ENCODE data around the gene PLEKHD1.
A peak's percentile ranks its signal among the peaks of the same experiment; 100 is the strongest.

Gene PLEKHD1

GRCh38 chr14:69458350-69458749, 26.2 kb upstream of the PLEKHD1 start:
- no peak for DNase-seq (ENCODE audit: low read depth)
- TF ChIP-seq CTCF (conservative IDR thresholded peaks at IDR 0.05; ENCODE audit: low read length) = no peak
- no peak overlapping the region for H3K4me3 ChIP-seq (ENCODE audit: low read length)

DNA sequence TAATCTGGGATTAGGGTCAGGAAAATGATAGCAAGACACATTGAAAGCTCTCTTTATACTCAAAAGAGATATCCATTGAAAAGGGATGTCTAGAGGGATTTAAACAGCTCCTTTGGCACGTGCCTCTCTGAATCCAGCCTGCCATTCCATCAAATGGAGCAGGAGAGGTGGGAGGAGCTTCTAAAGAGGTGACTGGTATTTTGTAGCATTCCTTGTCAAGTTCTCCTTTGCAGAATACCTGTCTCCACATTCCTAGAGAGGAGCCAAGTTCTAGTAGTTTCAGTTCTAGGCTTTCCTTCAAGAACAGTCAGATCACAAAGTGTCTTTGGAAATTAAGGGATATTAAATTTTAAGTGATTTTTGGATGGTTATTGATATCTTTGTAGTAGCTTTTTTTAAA, 25.4 kb upstream of the PLEKHD1 start:
- no peak for DNase-seq (ENCODE audit: low read depth)
- TF ChIP-seq CTCF (conservative IDR thresholded peaks at IDR 0.05; ENCODE audit: low read length) = no peak
- H3K4me3 ChIP-seq (ENCODE audit: low read length) = no peak overlapping the region

DNA sequence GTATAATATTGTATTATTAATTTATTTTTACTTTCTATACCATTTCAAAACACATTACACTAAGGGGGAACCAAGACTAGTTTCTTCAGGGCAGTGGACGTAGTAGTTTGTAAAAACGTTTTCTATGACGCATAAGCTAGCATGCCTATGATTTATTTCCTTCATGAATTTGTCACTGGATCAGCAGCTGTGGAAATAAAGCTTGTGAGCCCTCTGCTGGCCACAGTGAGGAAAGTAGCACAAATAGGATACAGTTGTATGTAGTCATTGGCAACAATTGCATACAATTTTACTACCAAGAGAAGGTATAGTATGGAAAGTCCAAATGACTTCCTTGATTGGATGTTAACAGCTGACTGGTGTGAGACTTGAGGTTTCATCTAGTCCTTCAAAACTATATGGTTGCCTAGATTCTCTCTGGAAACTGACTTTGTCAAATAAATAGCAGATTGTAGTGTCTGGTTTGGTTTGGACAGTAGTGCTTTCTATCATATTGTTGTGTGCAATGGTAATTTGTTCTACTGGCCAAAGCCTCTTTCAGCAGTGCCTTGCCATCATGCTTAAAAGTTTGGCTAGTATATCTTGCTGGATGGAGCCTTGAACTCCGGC, 24.3 kb upstream of the PLEKHD1 start:
- DNase-seq (ENCODE audit: low read depth) = peak; percentile 85
- no peak overlapping the region for H3K4me3 ChIP-seq (ENCODE audit: low read length)
- TF ChIP-seq CTCF (conservative IDR thresholded peaks at IDR 0.05; ENCODE audit: low read length) = peak; percentile 88

DNA sequence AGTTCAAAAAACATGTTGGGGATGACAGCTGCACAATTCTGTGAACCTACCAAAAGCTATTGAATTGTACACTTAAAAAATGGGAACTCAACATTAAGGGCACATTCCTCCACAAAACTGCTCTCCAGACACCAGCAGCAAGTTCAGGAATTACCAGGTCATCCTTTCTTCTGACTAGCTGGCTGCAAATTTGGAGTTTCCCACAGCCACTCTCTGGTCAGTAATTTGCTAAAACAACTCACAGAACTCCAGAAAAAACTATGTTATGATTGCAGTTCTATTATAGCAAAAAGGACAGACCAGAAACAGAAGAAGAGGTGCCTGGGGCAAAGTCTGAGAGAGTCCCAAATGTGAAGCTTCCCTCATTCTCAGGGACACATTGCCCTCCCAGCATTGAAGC, 20.1 kb upstream of the PLEKHD1 start:
- no peak for DNase-seq (ENCODE audit: low read depth)
- H3K4me3 ChIP-seq (ENCODE audit: low read length) = no peak overlapping the region
- no peak for TF ChIP-seq CTCF (conservative IDR thresholded peaks at IDR 0.05; ENCODE audit: low read length)

- TF ChIP-seq CTCF (conservative IDR thresholded peaks at IDR 0.05; ENCODE audit: low read length) = no peak
- H3K4me3 ChIP-seq (ENCODE audit: low read length) = no peak overlapping the region
- DNase-seq (ENCODE audit: low read depth) = peak; percentile 15
These were observed 19.7 kb upstream of the PLEKHD1 start for GRCh38 chr14:69464829-69465228.

DNA sequence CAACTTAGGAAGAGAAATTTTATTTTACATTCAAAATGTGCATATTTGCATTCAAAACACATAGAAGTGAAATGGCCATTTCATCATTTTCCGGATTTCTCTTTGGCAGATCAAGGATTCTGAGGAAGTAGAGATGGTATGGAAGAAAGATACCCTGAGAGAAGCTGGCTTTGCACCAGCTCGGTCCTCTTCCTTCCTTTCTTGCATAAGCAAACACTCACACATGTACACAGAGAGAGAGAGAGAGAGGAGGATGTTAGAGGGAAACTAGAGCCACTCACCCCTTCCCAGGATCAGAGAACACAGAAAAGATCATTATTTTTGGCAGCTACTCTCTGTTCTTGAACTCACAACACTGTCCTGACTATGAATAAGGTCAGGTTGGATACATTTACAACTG, 15.6 kb upstream of the PLEKHD1 start:
- DNase-seq (ENCODE audit: low read depth) = no peak
- no peak overlapping the region for H3K4me3 ChIP-seq (ENCODE audit: low read length)
- no peak for TF ChIP-seq CTCF (conservative IDR thresholded peaks at IDR 0.05; ENCODE audit: low read length)

DNA sequence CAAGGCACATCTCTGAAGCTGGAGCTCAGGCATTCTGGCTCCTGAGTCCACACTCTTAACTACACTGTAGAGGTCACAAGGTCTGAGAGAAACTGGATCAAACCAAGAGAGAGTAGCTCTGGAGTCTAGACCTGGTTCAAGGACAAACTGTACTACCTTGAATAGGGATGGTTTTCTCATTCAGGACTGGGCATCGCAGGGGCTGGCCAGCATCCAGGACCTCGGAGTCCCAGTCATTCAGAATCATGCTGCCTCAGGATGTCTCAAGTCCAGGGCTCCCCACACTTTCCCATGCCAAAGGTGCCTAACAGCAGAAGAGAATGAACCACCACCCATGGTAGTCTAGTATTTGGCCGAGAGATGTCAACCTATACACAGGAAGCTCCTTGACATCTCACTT, 13.1 kb upstream of the PLEKHD1 start:
- no peak for DNase-seq (ENCODE audit: low read depth)
- H3K4me3 ChIP-seq (ENCODE audit: low read length) = no peak overlapping the region
- no peak for TF ChIP-seq CTCF (conservative IDR thresholded peaks at IDR 0.05; ENCODE audit: low read length)

Measured in AG10803 (cell line).